Heart left ventricle (tissue), 16 donors: Measurements from ENCODE around the gene ZNF705A. TPM values are rescaled to one million over a fixed set of nuclear protein-coding genes. Genes with fewer than 3 reads are reported as not detected.
"Not testable (repeated sequence)": the region's sequence is repeated elsewhere in the genome, so short reads cannot be mapped to it uniquely, and the experiment has no call there.

Experiments used
- ATAC-seq, 4 donors: fragments of 200-7000 bp; cut with Tn5 transposase; one replicate each; pipeline ENCODE4 v1.9.1; 2020 to 2022; ENCODE audit warnings: moderate library complexity in 4 of 4, mild to moderate bottlenecking in 3 of 4, moderate number of reproducible peaks in 1 of 4
- DNase-seq, 5 donors: peaks; one replicate each; pipeline ENCODE4 v3.0.0-alpha.2; 2020
- H3K27ac ChIP-seq, 12 donors: fragments of 200-600 bp; sonication (generic) in 4 of 12; one replicate each; pipeline versions ENCODE4 v1.5.0 to v1.8.0; 2016 to 2022; ENCODE audit warnings: mild to moderate bottlenecking in 2 of 12
- H3K27me3 ChIP-seq, 9 donors: fragments of 200-600 bp; sonication (generic) in 2 of 9; one replicate each; pipeline versions ENCODE4 v1.5.1 to v1.8.0; 2016 to 2022; ENCODE audit warnings: mild to moderate bottlenecking in 3 of 9
- H3K36me3 ChIP-seq, 9 donors: fragments of 200-600 bp; sonication (generic) in 2 of 9; one replicate each; pipeline versions ENCODE4 v1.5.0 to v1.8.0; 2018 to 2022; ENCODE audit warnings: mild to moderate bottlenecking in 2 of 9
- H3K4me1 ChIP-seq, 12 donors: fragments of 200-600 bp; sonication (generic) in 4 of 12; one replicate each; pipeline versions ENCODE4 v1.5.0 to v1.8.0; 2016 to 2022; ENCODE audit warnings: mild to moderate bottlenecking in 3 of 12
- H3K4me3 ChIP-seq, 12 donors: fragments of 200-600 bp; sonication (generic) in 4 of 12; one replicate each; pipeline versions ENCODE4 v1.5.0 to v1.8.0; 2017 to 2022; ENCODE audit warnings: mild to moderate bottlenecking in 9 of 12, moderate library complexity in 4 of 12
- H3K9me3 ChIP-seq, 12 donors: fragments of 200-600 bp; sonication (generic) in 4 of 12; one replicate each; pipeline versions ENCODE4 v1.5.0 to v1.8.0; 2016 to 2022; ENCODE audit warnings: mild to moderate bottlenecking in 1 of 12
- CTCF ChIP-seq, 12 donors: fragments of 200-600 bp; sonication (generic) in 4 of 12; IDR thresholded peaks; one replicate each; pipeline versions ENCODE4 v1.5.0 to v1.8.0; 2018 to 2022; ENCODE audit warnings: antibody characterized with exemption in 12 of 12, mild to moderate bottlenecking in 5 of 12
- POLR2A ChIP-seq, 2 donors: fragments of 450-650 bp; IDR thresholded peaks; one replicate each; pipeline ENCODE4 v1.6.1; 2017; ENCODE audit warnings: antibody characterized with exemption in 2 of 2, mild to moderate bottlenecking in 2 of 2, moderate library complexity in 2 of 2
- WGBS, 4 donors: extraction: QIAGEN DNeasy Blood & Tissue Kit in 2 of 4; methylation state at CpG; one replicate each; pipeline versions ENCODE4 v1.1.5 to v1.1.7; 2013 to 2018; 5-methylcytosine and 5-hydroxymethylcytosine counted together
- intact Hi-C, 10 donors: fragments of 100-400 bp; cut with DNase I; formaldehyde crosslinking; loops; one replicate each; pipeline versions ENCODE4 v1.11.1 to v1.14.2; 2022
- polyA plus RNA-seq, 2 donors: library from polyadenylated mRNA; stranded (reverse); fragments of 200-250 nt; gene quantifications; one replicate each; pipeline ENCODE4 v1.2.3, GENCODE V29; 2013
- total RNA-seq, 9 donors: library from RNA; depleted of rRNA in 2 of 9; stranded (reverse); fragments of >200 nt in 2 of 9; fragmentation: NEBNext Ultra II Directional in 3 of 9; extraction: Animal tissue kit (Norgen Biotek cat#: 25700) in 3 of 9; gene quantifications; one replicate each; pipeline versions ENCODE4 v1.1.0 to v1.2.4, GENCODE V29; 2016 to 2023
- donor health status: ischemic (EF 13 %, LVEDD 7.1; RV severe dilation, severe dysfunction).
- donor health status: healthy with polysubstance abuse.
- donor health status: DM: no; HTN: yes; CAD: no.
- donor health status: DM: no; HTN: no; CAD: no.
- donor health status: ischemic (EF 25% LVEDD 6.9; RV normal size, moderate dysfunction).
- donor health status: ischemic (EF 25% LVEDD 5.7; RV mildly dilated, moderate dysfunction).
- donor health status: healthy.
- donor health status: DM: yes; HTN: yes; CAD: no.
- donor health status: ischemic (EF 35%, LVEDD 5.7; RV mildly dilated, moderate dysfunction).
- donor health status: nonischemic (EF 11% LVEDD 7.7; RV severe dilation, severe dysfunction).
- donor health status: DM: yes; HTN: yes; CAD: no.
- donor health status: PGD.
- donor health status: ischemic (EF 29% LVEDD 5.4; RV normal size, mild dysfunction).
- donor health status: nonischemic (EF 23%, LVEDD 6.1; RV moderate dilation, normal function).

The ZNF705A gene
- total and polyA plus RNA-seq, 11 donors, result 0.23 TPM; not detected in 10

- no peak for DNase-seq
- H3K4me1 ChIP-seq, result peaks cover 0 to 12% (median 0%) of the 10 kb centered on the region in 12 donors
- ATAC-seq, result no peak
- H3K4me3 ChIP-seq, result no peak overlapping the region
- intact Hi-C loops, result no loop called here
- WGBS, 4 donors, result 91 to 94% (median 92%) methylated on average over 8 of the region's 8 CpGs
- H3K36me3 ChIP-seq, result no peaks in the 10 kb centered on the region
- peaks cover 0 to 14% (median 0%) of the 10 kb centered on the region in 9 donors for H3K27me3 ChIP-seq
- H3K27ac ChIP-seq, result no peak overlapping the region
- no peaks in the 10 kb centered on the region for H3K9me3 ChIP-seq
- TF ChIP-seq POLR2A (IDR thresholded peaks at IDR 0.05), result no peak
- no peak for TF ChIP-seq CTCF (IDR thresholded peaks at IDR 0.05)
Observed at GRCh38 chr12:8226355-8226754, 69.5 kb downstream of the ZNF705A start.

- H3K4me3 ChIP-seq, result peak within 1 kb of the TSS in 9 of 12 donors; percentile 10 to 51 (median 38)
- H3K9me3 ChIP-seq, H3K27ac ChIP-seq, intact Hi-C loops, ATAC-seq, H3K36me3 ChIP-seq: not testable (repeated sequence)
- 41 to 60% (median 48%) methylated on average over 10 to 22 of the region's 22 CpGs for WGBS, 4 donors
- H3K4me1 ChIP-seq, result peaks cover 0 to 12% (median 0%) of the 10 kb centered on the region in 12 donors
- peaks cover 0 to 14% (median 0%) of the 10 kb centered on the region in 9 donors for H3K27me3 ChIP-seq
- DNase-seq, result peak in 1 of 5 donors; percentile 47
Observed at GRCh38 chr12:8226992-8227731, 70.3 kb downstream of the ZNF705A start, which contains the start of gene FAM90A1. Gene FAM90A1 (minus strand): TSS chr12:8227618. CDS start chr12:8224832, 2,786 bp downstream.

DNA sequence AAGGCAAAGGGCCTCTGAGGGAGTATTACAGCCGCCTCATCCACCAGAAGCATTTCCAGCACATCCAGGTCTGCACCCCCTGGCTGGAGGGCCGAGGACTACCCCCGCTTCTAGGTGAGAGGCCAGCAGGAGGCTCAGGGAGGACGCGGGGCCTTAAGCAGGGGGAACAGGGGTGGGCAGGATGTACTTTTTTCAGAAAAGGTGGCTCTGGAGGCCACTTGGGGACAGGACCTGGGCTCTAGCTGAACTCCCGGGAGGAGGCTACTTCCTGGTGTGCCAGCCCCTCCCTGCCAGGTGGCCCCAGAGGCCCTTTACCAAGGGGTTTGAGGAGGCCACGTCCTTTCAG lies 70.9 kb downstream of the ZNF705A start:
- H3K36me3 ChIP-seq, H3K27ac ChIP-seq, H3K9me3 ChIP-seq, intact Hi-C loops, DNase-seq, ATAC-seq: not testable (repeated sequence)
- peak overlapping the region in 8 of 12 donors; percentile 21 to 51 (median 40) for H3K4me3 ChIP-seq
- H3K27me3 ChIP-seq, result peaks cover 0 to 14% (median 0%) of the 10 kb centered on the region in 9 donors
- whole genome bisulfite sequencing, 4 donors, result 33 to 66% (median 41%) methylated on average over 7 of the region's 7 CpGs
- peaks cover 0 to 12% (median 0%) of the 10 kb centered on the region in 12 donors for H3K4me1 ChIP-seq

GRCh38 chr12:8228607-8229006 lies 71.8 kb downstream of the ZNF705A start:
- DNase-seq, H3K36me3 ChIP-seq, ATAC-seq, H3K9me3 ChIP-seq, H3K27ac ChIP-seq, intact Hi-C loops, H3K4me3 ChIP-seq: not testable (repeated sequence)
- WGBS, 4 donors, result 94 to 97% (median 95%) methylated on average over 11 of the region's 11 CpGs
- Histone ChIP-seq H3K27me3 (peaks cover 0 to 14% (median 0%) of the 10 kb centered on the region in 9 donors), H3K4me1 (peaks cover 0 to 12% (median 0%) of the 10 kb centered on the region in 12 donors)

DNA sequence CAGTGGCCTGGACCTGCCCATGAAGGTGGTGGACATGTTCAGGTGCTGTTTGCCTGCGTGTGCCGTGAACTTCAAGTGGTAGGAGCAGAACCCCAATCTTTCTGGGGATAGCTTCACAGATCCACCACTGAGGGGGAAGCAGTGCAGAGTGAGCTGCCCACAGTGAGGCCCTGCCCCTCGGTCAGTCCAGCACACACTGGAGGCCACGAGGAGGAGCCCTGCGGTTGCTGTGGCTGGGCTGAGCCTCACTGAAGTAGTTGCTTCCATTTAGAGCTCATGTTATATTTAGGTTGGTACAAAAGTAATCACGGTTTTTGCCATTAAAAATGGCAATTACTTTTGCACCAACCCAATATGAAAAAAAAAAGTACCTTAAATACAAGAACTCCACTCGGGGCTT lies 72.7 kb downstream of the ZNF705A start:
- H3K4me3 ChIP-seq, ATAC-seq, H3K9me3 ChIP-seq, intact Hi-C loops, H3K36me3 ChIP-seq, H3K27ac ChIP-seq, DNase-seq: not testable (repeated sequence)
- H3K27me3 ChIP-seq, result peaks cover 0 to 14% (median 0%) of the 10 kb centered on the region in 9 donors
- peaks cover 0 to 12% (median 0%) of the 10 kb centered on the region in 12 donors for H3K4me1 ChIP-seq
- WGBS, 4 donors, result 42 to 66% (median 52%) methylated on average over 7 of the region's 7 CpGs

Other genes starting within 250 kb of the ZNF705A start
- gene SLC2A3, start 220.8 kb upstream of the ZNF705A start, total RNA-seq, result 10 to 100 TPM in 4 of 9 donors, 1 to 10 TPM in 5; 6.3 to 76.9 (median 9.4) TPM
- gene SLC2A3, start 220.8 kb upstream of the ZNF705A start, polyA plus RNA-seq, result 1 to 10 TPM; 4.6 to 4.8 TPM
- 10 to 100 TPM; 22.7 to 34.7 (median 24.9) TPM for gene FOXJ2, start 124.3 kb upstream of the ZNF705A start, total RNA-seq
- gene FOXJ2, start 124.3 kb upstream of the ZNF705A start, polyA plus RNA-seq, result 10 to 100 TPM in 1 of 2 donors, 1 to 10 TPM in 1; 9.4 to 20.3 TPM
- gene C3AR1, start 90.7 kb upstream of the ZNF705A start, total RNA-seq, result 10 to 100 TPM in 2 of 9 donors, 1 to 10 TPM in 7; 1.8 to 49.3 (median 3.7) TPM
- 1 to 10 TPM; 1.4 to 4.1 TPM for gene C3AR1, start 90.7 kb upstream of the ZNF705A start, polyA plus RNA-seq
- 10 to 100 TPM; 15.2 to 39.9 (median 19.2) TPM for gene NECAP1, start 74.7 kb upstream of the ZNF705A start, total RNA-seq
- 10 to 100 TPM in 1 of 2 donors, 1 to 10 TPM in 1; 9.6 to 20.1 TPM for gene NECAP1, start 74.7 kb upstream of the ZNF705A start, polyA plus RNA-seq
- 1 to 10 TPM in 2 of 9 donors, under 1 TPM in 3, not detected in 4; 0.37 to 7.5 (median 0.62) TPM for gene CLEC4A, start 33.4 kb upstream of the ZNF705A start, total RNA-seq
- under 1 TPM; 0.47 to 0.57 TPM for gene CLEC4A, start 33.4 kb upstream of the ZNF705A start, polyA plus RNA-seq
- gene FAM90A1, start 70.6 kb downstream of the ZNF705A start, total RNA-seq, result under 1 TPM in 5 of 9 donors, not detected in 4; 0.09 to 0.20 (median 0.16) TPM
- gene FAM90A1, start 70.6 kb downstream of the ZNF705A start, polyA plus RNA-seq, result under 1 TPM; 0.03 to 0.19 TPM